ENCODE results near the gene KRT6C.

KRT6C gene

GRCh38 chr12:52440821-52441319, 32.7 kb downstream of the KRT6C start:
- Histone ChIP-seq H4K20me1 (ENCODE audit: insufficient read depth) (no peaks in the 10 kb centered on the region), H3K79me2 (ENCODE audit: insufficient read depth, low read depth) (no peaks in the 10 kb centered on the region), H3K4me2 (no peak overlapping the region), H3K27ac (no peak overlapping the region), H3K4me1 (ENCODE audit: low read depth, poor library complexity, severe bottlenecking) (no peaks in the 10 kb centered on the region), H2AFZ (ENCODE audit: low read depth) (no peak overlapping the region), H3K27me3 (ENCODE audit: insufficient read depth, low read depth) (peaks cover 29% of the 10 kb centered on the region; the same call in 1 of the 2 replicates), H3K4me3 (IDR thresholded peaks at IDR 0.05; ENCODE audit: insufficient read depth, low read depth, low read length) (no peak overlapping the region), H3K36me3 (ENCODE audit: insufficient read depth) (no peaks in the 10 kb centered on the region), H3K9ac (no peak overlapping the region)
- TF ChIP-seq CTCF (conservative IDR thresholded peaks at IDR 0.05; ENCODE audit: low read depth, low read length) = no peak

DNA sequence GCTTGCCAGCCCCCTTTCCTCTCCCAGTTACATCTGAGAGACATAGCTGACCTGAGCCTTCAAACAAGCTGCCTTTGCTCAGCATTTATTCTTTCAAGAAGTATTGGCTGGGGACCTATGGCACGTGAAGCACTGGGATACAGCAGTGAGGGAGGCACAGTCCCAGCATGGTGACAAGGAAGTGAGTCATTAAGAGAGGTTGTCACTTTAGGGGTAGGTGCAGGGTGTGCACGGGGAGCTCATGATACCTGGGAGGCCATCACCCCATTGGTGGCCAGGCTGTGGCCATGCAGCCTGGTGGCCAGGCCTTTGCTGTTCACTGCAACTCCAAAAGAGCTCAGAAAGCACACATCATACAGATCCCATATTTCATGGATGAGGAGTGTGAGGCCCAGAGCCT, 33.8 kb downstream of the KRT6C start:
- Histone ChIP-seq H4K20me1 (ENCODE audit: insufficient read depth) (no peaks in the 10 kb centered on the region), H2AFZ (ENCODE audit: low read depth) (no peak overlapping the region), H3K4me1 (ENCODE audit: low read depth, poor library complexity, severe bottlenecking) (no peaks in the 10 kb centered on the region), H3K9ac (no peak overlapping the region), H3K4me3 (IDR thresholded peaks at IDR 0.05; ENCODE audit: insufficient read depth, low read depth, low read length) (no peak overlapping the region), H3K4me2 (no peak overlapping the region), H3K27me3 (ENCODE audit: insufficient read depth, low read depth) (peaks cover 31% of the 10 kb centered on the region; the same call in 1 of the 2 replicates), H3K36me3 (ENCODE audit: insufficient read depth) (no peaks in the 10 kb centered on the region), H3K27ac (no peak overlapping the region), H3K79me2 (ENCODE audit: insufficient read depth, low read depth) (no peaks in the 10 kb centered on the region)
- no peak for TF ChIP-seq CTCF (conservative IDR thresholded peaks at IDR 0.05; ENCODE audit: low read depth, low read length)

DNA sequence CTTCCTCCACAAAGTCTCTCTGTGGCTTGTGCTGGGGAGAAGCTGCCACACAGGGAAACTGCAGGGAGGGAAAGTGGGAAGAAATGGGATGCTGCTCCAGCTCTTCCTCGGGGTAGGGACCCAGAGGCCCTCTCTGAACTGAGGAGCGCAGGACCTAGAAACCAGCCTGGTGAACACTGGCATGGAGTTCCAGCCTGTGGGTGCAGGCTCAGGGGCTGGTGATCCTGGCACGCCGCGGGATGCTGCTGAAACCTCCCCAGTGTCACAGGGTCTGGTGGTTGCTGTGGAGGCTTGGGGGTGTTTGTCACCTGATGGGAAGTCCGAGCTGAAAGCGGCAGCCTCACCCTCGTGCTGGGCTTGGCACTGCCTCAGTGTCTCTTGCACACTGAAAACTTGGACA, 34.2 kb downstream of the KRT6C start:
- Histone ChIP-seq H3K4me1 (ENCODE audit: low read depth, poor library complexity, severe bottlenecking) (no peaks in the 10 kb centered on the region), H3K9ac (no peak overlapping the region), H3K27me3 (ENCODE audit: insufficient read depth, low read depth) (peaks cover 34% of the 10 kb centered on the region; the same call in 1 of the 2 replicates), H3K36me3 (ENCODE audit: insufficient read depth) (no peaks in the 10 kb centered on the region), H2AFZ (ENCODE audit: low read depth) (no peak overlapping the region), H3K79me2 (ENCODE audit: insufficient read depth, low read depth) (no peaks in the 10 kb centered on the region), H3K27ac (no peak overlapping the region), H3K4me3 (IDR thresholded peaks at IDR 0.05; ENCODE audit: insufficient read depth, low read depth, low read length) (no peak overlapping the region), H4K20me1 (ENCODE audit: insufficient read depth) (no peaks in the 10 kb centered on the region), H3K4me2 (no peak overlapping the region)
- no peak for TF ChIP-seq CTCF (conservative IDR thresholded peaks at IDR 0.05; ENCODE audit: low read depth, low read length)

DNA sequence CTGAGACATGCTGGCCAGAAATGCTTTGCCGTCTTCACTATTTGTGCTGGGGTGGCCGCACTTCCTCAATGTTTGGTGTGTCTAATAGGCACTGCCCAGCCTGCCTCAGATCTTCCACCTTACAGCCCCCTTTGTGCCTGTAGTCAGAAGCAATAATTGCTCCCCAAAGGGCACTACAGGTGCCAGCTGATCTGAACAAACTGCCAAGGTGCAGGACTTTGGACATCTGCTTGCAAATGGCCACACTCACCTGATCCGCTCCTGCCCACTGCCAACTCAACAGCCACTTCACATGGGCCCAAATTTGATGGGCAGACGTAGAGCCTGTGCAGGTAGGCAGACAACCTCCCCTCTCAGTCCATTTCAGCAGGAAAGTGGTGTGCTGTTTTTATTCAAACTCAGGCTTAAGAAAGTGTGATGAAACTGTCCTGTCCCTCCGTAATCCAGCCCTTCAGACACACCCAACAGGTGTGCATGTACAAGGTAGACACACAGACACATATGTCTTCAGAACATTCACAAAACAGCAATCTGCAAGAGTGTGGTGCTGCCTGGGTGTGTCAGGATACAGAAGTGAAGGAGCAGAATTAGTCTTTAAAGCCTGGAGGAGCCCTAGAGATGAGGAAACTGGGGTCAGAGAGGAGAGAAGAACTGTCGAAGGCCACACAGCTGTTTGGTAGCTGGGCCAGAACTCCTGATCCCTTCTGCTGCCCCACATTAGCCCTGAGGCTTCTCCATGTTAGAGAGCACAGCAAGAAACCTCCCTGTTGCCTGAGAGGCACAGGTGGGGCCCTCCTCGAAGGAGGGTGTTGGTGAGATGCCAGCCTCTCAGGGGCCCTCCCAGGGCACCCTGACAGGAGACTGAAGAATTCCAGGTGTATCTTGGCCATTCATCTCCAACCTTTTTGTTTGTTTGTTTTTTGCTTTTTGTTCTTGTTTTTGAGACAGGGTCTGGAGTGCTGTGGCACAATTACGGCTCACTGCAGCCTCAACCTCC, 35.0 kb downstream of the KRT6C start:
- Histone ChIP-seq H3K79me2 (ENCODE audit: insufficient read depth, low read depth) (no peaks in the 10 kb centered on the region), H3K27ac (no peak overlapping the region), H3K4me1 (ENCODE audit: low read depth, poor library complexity, severe bottlenecking) (no peaks in the 10 kb centered on the region), H4K20me1 (ENCODE audit: insufficient read depth) (no peaks in the 10 kb centered on the region), H3K9ac (no peak overlapping the region), H3K4me3 (IDR thresholded peaks at IDR 0.05; ENCODE audit: insufficient read depth, low read depth, low read length) (no peak overlapping the region), H3K27me3 (ENCODE audit: insufficient read depth, low read depth) (peaks cover 38% of the 10 kb centered on the region; the same call in 1 of the 2 replicates), H2AFZ (ENCODE audit: low read depth) (no peak overlapping the region), H3K4me2 (no peak overlapping the region), H3K36me3 (ENCODE audit: insufficient read depth) (no peaks in the 10 kb centered on the region)
- no peak for TF ChIP-seq CTCF (conservative IDR thresholded peaks at IDR 0.05; ENCODE audit: low read depth, low read length)

Measured in KMS-11 (cell line).